Upper lobe of left lung (tissue), 4 donors: Measurements from ENCODE around the gene GP5.

Source experiments
- EP300 ChIP-seq, 4 donors: sonication (generic); formaldehyde crosslinking; IDR thresholded peaks; one replicate each; pipeline ENCODE4 v1.5.1; 2017; ENCODE audit warnings: antibody characterized with exemption in 4 of 4, control low read depth in 2 of 4
- POLR2A ChIP-seq, 4 donors: fragments of 450-650 bp; IDR thresholded peaks; one replicate each; pipeline ENCODE4 v1.5.1; 2016 to 2017; ENCODE audit warnings: antibody characterized with exemption in 4 of 4, mild to moderate bottlenecking in 2 of 4
- TF ChIP-seq, protein P1 (sequence below), 6 experiments: fragments of 450-650 bp in 4 of 6; fragments of 200-600 bp in 2 of 6; sonication (generic) in 2 of 6; IDR thresholded peaks; one replicate each; pipeline ENCODE4 v1.5.1; 2016 to 2019; ENCODE audit warnings: antibody characterized with exemption in 6 of 6

DNA sequence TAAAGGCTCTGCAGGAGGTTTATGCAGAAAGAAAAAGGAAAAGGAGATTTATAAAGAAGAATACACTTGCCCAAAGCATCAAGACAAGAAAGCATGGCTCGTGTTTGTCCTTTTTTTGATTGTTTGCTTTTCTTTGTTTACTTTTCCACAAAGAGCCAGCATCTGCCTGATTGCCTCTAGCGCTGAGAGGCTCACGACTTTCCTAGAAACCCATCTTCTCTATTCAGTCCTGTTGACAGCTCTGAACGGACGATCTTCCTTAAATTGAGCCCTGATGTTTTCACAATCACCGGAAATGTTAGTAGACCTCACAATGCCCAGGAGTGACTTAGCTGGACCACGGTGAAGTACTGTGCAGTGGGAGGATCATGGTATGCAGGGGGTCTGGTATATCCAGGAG, 12.4 kb downstream of the GP5 start:
- TF ChIP-seq, protein P1, sequence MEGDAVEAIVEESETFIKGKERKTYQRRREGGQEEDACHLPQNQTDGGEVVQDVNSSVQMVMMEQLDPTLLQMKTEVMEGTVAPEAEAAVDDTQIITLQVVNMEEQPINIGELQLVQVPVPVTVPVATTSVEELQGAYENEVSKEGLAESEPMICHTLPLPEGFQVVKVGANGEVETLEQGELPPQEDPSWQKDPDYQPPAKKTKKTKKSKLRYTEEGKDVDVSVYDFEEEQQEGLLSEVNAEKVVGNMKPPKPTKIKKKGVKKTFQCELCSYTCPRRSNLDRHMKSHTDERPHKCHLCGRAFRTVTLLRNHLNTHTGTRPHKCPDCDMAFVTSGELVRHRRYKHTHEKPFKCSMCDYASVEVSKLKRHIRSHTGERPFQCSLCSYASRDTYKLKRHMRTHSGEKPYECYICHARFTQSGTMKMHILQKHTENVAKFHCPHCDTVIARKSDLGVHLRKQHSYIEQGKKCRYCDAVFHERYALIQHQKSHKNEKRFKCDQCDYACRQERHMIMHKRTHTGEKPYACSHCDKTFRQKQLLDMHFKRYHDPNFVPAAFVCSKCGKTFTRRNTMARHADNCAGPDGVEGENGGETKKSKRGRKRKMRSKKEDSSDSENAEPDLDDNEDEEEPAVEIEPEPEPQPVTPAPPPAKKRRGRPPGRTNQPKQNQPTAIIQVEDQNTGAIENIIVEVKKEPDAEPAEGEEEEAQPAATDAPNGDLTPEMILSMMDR (IDR thresholded peaks at IDR 0.05): no peak
- no peak for TF ChIP-seq EP300 (IDR thresholded peaks at IDR 0.05)
- TF ChIP-seq POLR2A (IDR thresholded peaks at IDR 0.05): no peak
